ENCODE data around the gene CCDC6. TPM values are rescaled to one million over a fixed set of nuclear protein-coding genes. Genes with fewer than 3 reads are reported as not detected.

CCDC6 gene
- total RNA-seq, 1 experiment from 2014 or later: 54.9 TPM

GRCh38 chr10:59843748-59844147 is 62.6 kb downstream of the CCDC6 start:
- Histone ChIP-seq H2AFZ (ENCODE audit: low read depth, low read length, poor library complexity, severe bottlenecking) (no peak overlapping the region), H3K36me3 (ENCODE audit: control insufficient read depth in 1 of 2, insufficient read depth in 2 of 2, low read length in 2 of 2) (peaks cover 0 to 3% of the 10 kb centered on the region in 2 experiments; a peak in 1 of 4 replicates), H3K9me2 (ENCODE audit: insufficient read depth) (no peaks in the 10 kb centered on the region), H3K27me3 (ENCODE audit: insufficient read depth, low read length) (no peaks in the 10 kb centered on the region), H3K9ac (ENCODE audit: low read length) (no peak overlapping the region), H3K79me2 (ENCODE audit: insufficient read depth, low read length) (no peaks in the 10 kb centered on the region), H3K27ac (ENCODE audit: low read depth, low read length) (no peak overlapping the region), H3K4me1 (ENCODE audit: control insufficient read depth in 1 of 2, insufficient read depth in 2 of 2, low read length in 2 of 2) (no peaks in the 10 kb centered on the region), H3K4me2 (ENCODE audit: low read length) (no peak overlapping the region), H4K20me1 (ENCODE audit: insufficient read depth) (no peaks in the 10 kb centered on the region), H3K4me3 (replicated peaks in 1 of 2; ENCODE audit: low read depth in 1 of 2, low read length in 2 of 2) (no peak overlapping the region), H3K9me3 (ENCODE audit: control insufficient read depth in 1 of 2, insufficient read depth in 1 of 2, low read depth in 1 of 2, low read length in 2 of 2) (no peaks in the 10 kb centered on the region)
- BruUV-seq (replicated peaks): no TSS peak
- intact Hi-C loops (cut with micrococcal nuclease): no loop called here
- POLR2A ChIA-PET: interaction anchor here (1.0 kb wide), 1 partner anchor 62 kb away, joined by 3 read pairs; the partner anchor contains the start of gene CCDC6
- DNase-seq (ENCODE audit: low read depth, low spot score) (no peak), ATAC-seq (no peak)
- RAD21 ChIA-PET (ENCODE audit: low non-redundant PET in 1 of 2, low total read pairs in 2 of 2, uncharacterized antibody in 2 of 2, unreplicated experiment in 2 of 2): no interaction called here
- TF ChIP-seq POLR2AphosphoS5 (IDR thresholded peaks at IDR 0.05; ENCODE audit: low read depth, low read length) (no peak), TCF7L2 (IDR thresholded peaks at IDR 0.05; ENCODE audit: borderline replicate concordance, extremely low read depth, insufficient read depth, insufficient read length) (no peak), YY1 (IDR thresholded peaks at IDR 0.05; ENCODE audit: extremely low read depth, insufficient replicate concordance, low read depth, low read length) (no peak), EZH2 (IDR thresholded peaks at IDR 0.05) (no peak), RAD21 (IDR thresholded peaks at IDR 0.05; ENCODE audit: low read depth) (no peak), POLR2A (IDR thresholded peaks at IDR 0.05; ENCODE audit: borderline replicate concordance, extremely low read depth, insufficient read depth, insufficient read length) (no peak), SP1 (IDR thresholded peaks at IDR 0.05; ENCODE audit: low read depth) (no peak), EGR1 (IDR thresholded peaks at IDR 0.05; ENCODE audit: low read depth) (no peak), ATF3 (IDR thresholded peaks at IDR 0.05) (no peak), ZNF274 (IDR thresholded peaks at IDR 0.05; ENCODE audit: low read depth, low read length) (no peak), SRF (IDR thresholded peaks at IDR 0.05; ENCODE audit: low read depth) (no peak), ZFX (IDR thresholded peaks at IDR 0.05) (no peak), CEBPB (IDR thresholded peaks at IDR 0.05; ENCODE audit: low read depth) (no peak), JUND (IDR thresholded peaks at IDR 0.05) (no peak), SIN3A (IDR thresholded peaks at IDR 0.05; ENCODE audit: low read depth) (no peak), CTCF (IDR thresholded peaks at IDR 0.05 in 2 of 3, conservative IDR thresholded peaks at IDR 0.05 in 1 of 3; ENCODE audit: borderline replicate concordance in 1 of 3, insufficient read depth in 1 of 3, low read depth in 2 of 3, low read length in 2 of 3) (no peak), FOSL1 (IDR thresholded peaks at IDR 0.05; ENCODE audit: low read depth) (no peak), EZH2phosphoT487 (IDR thresholded peaks at IDR 0.05; ENCODE audit: borderline replicate concordance) (no peak), CBX3 (IDR thresholded peaks at IDR 0.05; ENCODE audit: low read depth) (no peak), ELF1 (IDR thresholded peaks at IDR 0.05; ENCODE audit: borderline replicate concordance, low read depth) (no peak)
- CTCF ChIA-PET: interaction anchor here (1.1 kb wide), 1 partner anchor 13 kb away, joined by 4 read pairs; no protein-coding TSS in a partner anchor
